ENCODE measurements around the gene MCCC1. TPM values are rescaled to one million over a fixed set of nuclear protein-coding genes. Genes with fewer than 3 reads are reported as not detected.
A peak's percentile ranks its signal among the peaks of the same experiment; 100 is the strongest.

MCCC1 gene
- total RNA-seq, 1 donor from 2014 or later = 49.9 TPM

DNA sequence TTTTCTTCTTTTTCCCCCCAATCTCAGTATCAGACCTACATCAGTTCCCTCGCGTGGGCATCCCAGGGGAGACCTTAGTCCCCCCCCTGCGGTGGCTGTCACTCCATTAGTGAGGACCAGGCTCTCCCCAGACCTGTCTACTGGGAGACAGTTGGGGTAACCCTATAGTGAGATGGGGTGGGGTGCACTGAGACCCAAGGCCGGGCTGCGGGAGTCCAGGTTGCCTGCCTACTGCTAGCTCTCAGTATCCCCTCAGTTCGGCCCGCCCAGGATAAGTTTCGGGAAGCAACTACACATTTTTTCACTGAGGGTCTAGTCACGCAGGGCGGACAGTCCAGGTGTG is 118.3 kb downstream of the MCCC1 start:
- intact Hi-C loops (cut with DNase I) = no loop called here

DNA sequence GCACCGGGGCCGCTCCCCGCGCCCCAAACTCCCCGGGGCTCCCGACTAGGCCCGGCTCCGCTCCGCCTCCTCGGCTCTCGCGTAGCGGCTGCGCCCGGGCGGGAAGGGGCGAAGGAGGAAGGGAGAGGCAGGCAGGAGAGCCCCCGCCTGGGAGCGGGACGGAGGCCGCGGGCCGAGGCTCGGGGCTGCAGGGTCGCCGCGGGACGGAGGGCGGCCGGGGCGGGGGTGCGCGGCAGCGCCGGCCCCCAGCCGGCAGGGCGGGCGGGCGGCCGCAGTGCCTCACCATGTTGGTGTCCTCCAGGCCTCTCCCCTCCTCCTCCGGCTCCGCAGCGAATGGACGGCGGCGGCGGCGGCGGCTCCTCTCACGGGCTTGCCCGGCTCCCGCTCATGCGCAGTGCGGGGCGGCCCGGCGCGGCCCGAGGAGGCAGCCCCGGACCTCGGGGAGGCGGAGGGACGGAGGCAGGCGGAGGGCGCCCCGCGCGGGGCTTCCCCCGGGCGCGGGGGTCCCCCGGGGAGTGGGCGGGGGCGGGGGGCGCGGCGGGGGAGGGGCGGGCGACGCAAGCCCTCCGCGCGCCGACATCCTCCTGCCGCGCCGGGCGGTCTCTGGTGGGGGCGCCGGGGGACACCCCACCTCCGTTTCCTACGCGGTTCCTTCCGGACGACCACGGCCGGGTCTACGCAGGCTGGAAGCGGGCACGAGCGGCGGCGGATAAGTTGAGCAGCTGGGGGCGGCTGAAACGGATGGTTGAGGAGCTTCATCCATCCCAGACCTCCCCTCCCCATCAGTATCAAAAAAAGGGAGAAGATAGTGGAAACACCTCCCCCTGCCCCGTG is 118.9 kb downstream of the MCCC1 start, which contains the start of gene DCUN1D1:
Gene DCUN1D1, minus strand, starts transcription at position 335 of the 834 bp plus-strand sequence. Its CDS starts 49 bp downstream, at position 286.
- no peaks in the 10 kb centered on the region for H3K27me3 ChIP-seq (ENCODE audit: low read depth)
- H3K36me3 ChIP-seq = no peaks in the 10 kb centered on the region
- H3K4me3 ChIP-seq = peak within 1 kb of the TSS; percentile 97
- H3K9me3 ChIP-seq = no peaks in the 10 kb centered on the region
- DNase-seq (peak; percentile 94), ATAC-seq (peak; percentile 96 to 97)
- peaks cover 22% of the 10 kb centered on the region for H3K4me1 ChIP-seq
- H3K27ac ChIP-seq = peak within 1 kb of the TSS; percentile 89
- TF ChIP-seq, protein P1, sequence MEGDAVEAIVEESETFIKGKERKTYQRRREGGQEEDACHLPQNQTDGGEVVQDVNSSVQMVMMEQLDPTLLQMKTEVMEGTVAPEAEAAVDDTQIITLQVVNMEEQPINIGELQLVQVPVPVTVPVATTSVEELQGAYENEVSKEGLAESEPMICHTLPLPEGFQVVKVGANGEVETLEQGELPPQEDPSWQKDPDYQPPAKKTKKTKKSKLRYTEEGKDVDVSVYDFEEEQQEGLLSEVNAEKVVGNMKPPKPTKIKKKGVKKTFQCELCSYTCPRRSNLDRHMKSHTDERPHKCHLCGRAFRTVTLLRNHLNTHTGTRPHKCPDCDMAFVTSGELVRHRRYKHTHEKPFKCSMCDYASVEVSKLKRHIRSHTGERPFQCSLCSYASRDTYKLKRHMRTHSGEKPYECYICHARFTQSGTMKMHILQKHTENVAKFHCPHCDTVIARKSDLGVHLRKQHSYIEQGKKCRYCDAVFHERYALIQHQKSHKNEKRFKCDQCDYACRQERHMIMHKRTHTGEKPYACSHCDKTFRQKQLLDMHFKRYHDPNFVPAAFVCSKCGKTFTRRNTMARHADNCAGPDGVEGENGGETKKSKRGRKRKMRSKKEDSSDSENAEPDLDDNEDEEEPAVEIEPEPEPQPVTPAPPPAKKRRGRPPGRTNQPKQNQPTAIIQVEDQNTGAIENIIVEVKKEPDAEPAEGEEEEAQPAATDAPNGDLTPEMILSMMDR (IDR thresholded peaks at IDR 0.05) = no peak
- intact Hi-C loops (cut with DNase I) = no loop called here

More for the DNA sequence above, 118.3 kb downstream of the MCCC1 start:
- peak overlapping the region; percentile 97 for H3K4me3 ChIP-seq
- H3K9me3 ChIP-seq = no peaks in the 10 kb centered on the region
- ATAC-seq (no peak), DNase-seq (no peak)
- H3K4me1 ChIP-seq = peaks cover 22% of the 10 kb centered on the region
- H3K27me3 ChIP-seq (ENCODE audit: low read depth) = no peaks in the 10 kb centered on the region
- peak overlapping the region; percentile 89 for H3K27ac ChIP-seq
- H3K36me3 ChIP-seq = no peaks in the 10 kb centered on the region
- TF ChIP-seq, protein P1 (IDR thresholded peaks at IDR 0.05) = no peak

DNA sequence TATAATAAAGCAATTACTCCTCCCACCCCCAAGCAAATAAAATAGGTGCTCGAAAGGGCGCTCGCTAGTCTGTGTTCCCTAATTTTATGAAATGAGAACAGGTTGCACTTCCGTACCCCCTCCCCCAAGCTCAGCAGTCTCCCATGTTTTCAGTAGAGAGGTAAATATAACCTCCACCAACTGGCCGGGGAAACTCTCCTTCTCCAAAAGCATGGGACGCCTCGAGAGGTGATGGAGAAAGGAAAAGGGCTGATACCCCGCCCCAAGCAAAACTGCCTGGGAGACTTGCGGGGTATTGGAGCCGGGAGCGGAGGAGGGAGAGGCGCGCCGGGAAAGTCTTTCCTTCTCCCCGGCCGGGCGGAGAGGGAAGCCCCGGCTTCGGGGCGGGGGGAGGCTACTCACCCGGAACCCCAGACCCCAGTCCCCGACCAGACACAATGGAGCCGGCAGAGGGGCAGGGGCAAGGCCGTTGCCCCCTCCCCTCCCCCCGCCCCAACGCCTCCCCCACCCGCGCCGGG is 119.6 kb downstream of the MCCC1 start:
- TF ChIP-seq, protein P1 (IDR thresholded peaks at IDR 0.05) = no peak
- DNase-seq = peak; percentile 60

DNA sequence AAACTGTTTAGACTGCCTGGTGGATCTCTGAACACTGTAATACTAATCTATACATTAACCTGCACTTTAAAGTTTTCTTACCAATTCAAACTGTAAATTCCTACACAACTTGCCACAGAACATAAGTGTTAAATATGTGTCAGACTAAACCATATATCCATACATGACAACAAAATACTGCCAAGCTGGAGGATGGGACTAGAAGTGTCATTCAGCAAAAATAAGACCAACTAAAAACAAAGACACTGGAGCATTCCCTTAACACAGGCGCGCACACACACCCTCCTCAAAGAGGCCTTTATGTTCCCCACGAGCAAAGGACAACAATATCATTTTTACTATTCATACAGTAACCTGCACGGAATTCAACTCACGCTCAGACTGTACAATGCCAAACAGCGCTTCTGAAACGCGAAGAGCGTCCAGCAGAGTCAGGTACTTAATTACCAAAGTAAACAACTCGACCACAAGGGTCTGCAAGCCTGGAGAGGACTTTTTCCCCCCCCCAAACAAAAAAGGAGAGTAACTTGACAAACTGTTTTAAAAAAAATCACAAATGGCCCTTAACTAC is 120.1 kb downstream of the MCCC1 start:
- Histone ChIP-seq H3K9me3 (no peaks in the 10 kb centered on the region), H3K27ac (peak overlapping the region; percentile 89), H3K36me3 (no peaks in the 10 kb centered on the region), H3K4me1 (peaks cover 22% of the 10 kb centered on the region), H3K27me3 (ENCODE audit: low read depth) (no peaks in the 10 kb centered on the region), H3K4me3 (peak overlapping the region; percentile 97)
- TF ChIP-seq, protein P1 (IDR thresholded peaks at IDR 0.05) = no peak
- intact Hi-C loops (cut with DNase I) = no loop called here
- DNase-seq (no peak), ATAC-seq (peak in 1 of 2 donors; percentile 20)

More for the DNA sequence above, 119.6 kb downstream of the MCCC1 start:
- no peaks in the 10 kb centered on the region for H3K27me3 ChIP-seq (ENCODE audit: low read depth)
- intact Hi-C loops (cut with DNase I) = no loop called here
- H3K4me3 ChIP-seq = peak overlapping the region; percentile 97
- no peaks in the 10 kb centered on the region for H3K36me3 ChIP-seq
- H3K27ac ChIP-seq = peak overlapping the region; percentile 89
- H3K4me1 ChIP-seq = peaks cover 22% of the 10 kb centered on the region
- ATAC-seq = peak; percentile 60 to 66
- no peaks in the 10 kb centered on the region for H3K9me3 ChIP-seq

DNA sequence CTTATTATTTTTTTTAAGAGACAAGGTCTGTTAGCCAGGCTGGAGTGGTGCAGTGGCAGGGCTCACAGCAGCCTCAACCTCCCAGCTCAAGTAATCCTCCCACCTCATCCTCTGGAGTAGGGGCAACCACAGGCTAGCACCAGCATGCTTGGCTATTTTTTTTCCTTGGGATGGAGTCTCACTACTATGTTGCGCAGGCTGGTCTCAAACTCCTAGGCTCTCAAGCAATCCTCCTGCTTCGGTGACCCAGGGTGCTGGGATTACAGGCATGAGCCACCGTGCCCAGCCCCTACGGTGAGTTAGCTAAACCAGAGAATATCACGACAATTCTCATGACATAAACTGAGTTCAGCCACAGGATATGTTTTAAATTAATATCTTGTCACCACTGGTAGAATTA is 120.9 kb downstream of the MCCC1 start:
- Histone ChIP-seq H3K36me3 (no peaks in the 10 kb centered on the region), H3K27ac (no peak overlapping the region), H3K4me1 (peaks cover 22% of the 10 kb centered on the region), H3K9me3 (no peaks in the 10 kb centered on the region), H3K27me3 (ENCODE audit: low read depth) (no peaks in the 10 kb centered on the region), H3K4me3 (peak overlapping the region; percentile 97)
- ATAC-seq = no peak
- intact Hi-C loops (cut with DNase I) = no loop called here
- TF ChIP-seq, protein P1 (IDR thresholded peaks at IDR 0.05) = no peak
- no peak for DNase-seq

Measured in lower lobe of right lung (tissue), 2 donors.